ENCODE results near the gene RTL10.

The RTL10 gene

GRCh38 chr22:19818324-19819207 lies 36.1 kb downstream of the RTL10 start:
- TF ChIP-seq, protein P1, sequence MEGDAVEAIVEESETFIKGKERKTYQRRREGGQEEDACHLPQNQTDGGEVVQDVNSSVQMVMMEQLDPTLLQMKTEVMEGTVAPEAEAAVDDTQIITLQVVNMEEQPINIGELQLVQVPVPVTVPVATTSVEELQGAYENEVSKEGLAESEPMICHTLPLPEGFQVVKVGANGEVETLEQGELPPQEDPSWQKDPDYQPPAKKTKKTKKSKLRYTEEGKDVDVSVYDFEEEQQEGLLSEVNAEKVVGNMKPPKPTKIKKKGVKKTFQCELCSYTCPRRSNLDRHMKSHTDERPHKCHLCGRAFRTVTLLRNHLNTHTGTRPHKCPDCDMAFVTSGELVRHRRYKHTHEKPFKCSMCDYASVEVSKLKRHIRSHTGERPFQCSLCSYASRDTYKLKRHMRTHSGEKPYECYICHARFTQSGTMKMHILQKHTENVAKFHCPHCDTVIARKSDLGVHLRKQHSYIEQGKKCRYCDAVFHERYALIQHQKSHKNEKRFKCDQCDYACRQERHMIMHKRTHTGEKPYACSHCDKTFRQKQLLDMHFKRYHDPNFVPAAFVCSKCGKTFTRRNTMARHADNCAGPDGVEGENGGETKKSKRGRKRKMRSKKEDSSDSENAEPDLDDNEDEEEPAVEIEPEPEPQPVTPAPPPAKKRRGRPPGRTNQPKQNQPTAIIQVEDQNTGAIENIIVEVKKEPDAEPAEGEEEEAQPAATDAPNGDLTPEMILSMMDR (IDR thresholded peaks at IDR 0.05; ENCODE audit: low read depth, low read length) = no peak
- TF ChIP-seq MYC (IDR thresholded peaks at IDR 0.05; ENCODE audit: low read depth, low read length) = no peak
- no peak overlapping the region for H3K4me3 ChIP-seq (ENCODE audit: low read depth, low read length)
- DNase-seq (ENCODE audit: low read depth) = no peak

DNA sequence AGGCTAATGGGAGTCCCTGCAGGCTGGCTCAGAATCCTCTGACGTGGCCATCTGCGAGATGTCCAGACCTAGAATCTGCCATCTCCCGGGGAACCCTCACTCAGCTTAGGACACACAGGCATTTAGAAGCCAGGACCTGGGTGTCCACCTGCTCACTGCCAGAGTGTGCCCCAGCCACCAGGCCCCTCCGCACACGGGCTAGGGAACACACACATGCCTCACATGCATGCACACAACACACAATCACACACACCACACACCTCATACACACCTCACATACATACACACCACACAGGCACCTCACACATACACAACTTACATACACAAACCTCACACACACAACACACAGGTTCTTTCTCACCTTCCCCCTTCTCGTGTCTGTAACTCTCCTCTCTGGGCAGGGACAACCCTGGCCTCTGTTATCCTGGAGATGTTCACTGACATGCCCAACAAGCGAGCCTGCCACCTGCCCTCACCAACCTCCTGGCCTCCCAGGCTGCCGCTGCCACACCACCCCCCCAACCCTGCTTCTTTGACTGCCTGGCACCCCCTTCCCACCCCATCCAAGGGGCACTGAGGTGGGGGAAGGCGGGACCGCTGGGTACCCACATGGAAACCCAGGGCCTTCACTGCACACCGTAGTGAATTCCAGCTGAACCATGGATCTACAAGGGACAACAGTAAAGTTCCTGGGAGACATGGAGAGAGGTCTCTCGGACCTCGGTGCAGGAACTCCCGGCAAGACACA lies 38.1 kb downstream of the RTL10 start:
- TF ChIP-seq, protein P1 (IDR thresholded peaks at IDR 0.05; ENCODE audit: low read depth, low read length) = no peak
- TF ChIP-seq MYC (IDR thresholded peaks at IDR 0.05; ENCODE audit: low read depth, low read length) = no peak
- TF ChIP-seq POLR2A (IDR thresholded peaks at IDR 0.05; ENCODE audit: extremely low read depth, insufficient read length) = no peak
- TF ChIP-seq MAX (IDR thresholded peaks at IDR 0.05; ENCODE audit: low read depth, low read length) = no peak
- DNase-seq (ENCODE audit: low read depth) = no peak
- H3K4me3 ChIP-seq (ENCODE audit: low read depth, low read length) = no peak overlapping the region

GRCh38 chr22:19815823-19816290 lies 38.8 kb downstream of the RTL10 start:
- H3K4me3 ChIP-seq (ENCODE audit: low read depth, low read length) = no peak overlapping the region
- no peak for TF ChIP-seq POLR2A (IDR thresholded peaks at IDR 0.05; ENCODE audit: extremely low read depth, insufficient read length)
- TF ChIP-seq, protein P1 (IDR thresholded peaks at IDR 0.05; ENCODE audit: low read depth, low read length) = no peak
- TF ChIP-seq MYC (IDR thresholded peaks at IDR 0.05; ENCODE audit: low read depth, low read length) = no peak
- TF ChIP-seq MAX (IDR thresholded peaks at IDR 0.05; ENCODE audit: low read depth, low read length) = no peak
- DNase-seq (ENCODE audit: low read depth) = no peak

- DNase-seq (ENCODE audit: low read depth) = no peak
- no peak overlapping the region for H3K4me3 ChIP-seq (ENCODE audit: low read depth, low read length)
- TF ChIP-seq POLR2A (IDR thresholded peaks at IDR 0.05; ENCODE audit: extremely low read depth, insufficient read length) (no peak), MYC (IDR thresholded peaks at IDR 0.05; ENCODE audit: low read depth, low read length) (no peak)
These were observed 39.4 kb downstream of the RTL10 start for GRCh38 chr22:19815093-19815822.

DNA sequence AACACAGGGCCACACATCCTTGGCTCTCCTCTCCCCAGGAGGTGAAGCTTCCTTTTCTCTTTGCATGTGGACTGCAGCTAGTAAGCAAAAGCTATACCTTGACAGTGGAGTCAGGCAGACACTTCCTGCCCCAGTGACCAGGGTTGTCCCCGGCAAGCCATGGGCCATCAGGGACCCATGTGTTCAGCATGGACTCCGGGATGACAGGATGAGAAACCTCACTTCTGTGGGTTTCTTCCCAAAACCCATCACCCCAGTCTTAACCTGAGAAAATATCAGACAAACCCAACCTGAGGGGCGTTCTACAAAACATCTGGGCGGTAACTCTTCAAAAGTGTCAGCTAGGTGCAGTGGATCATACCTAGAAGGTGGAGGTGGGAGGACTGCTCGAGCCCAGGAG lies 40.2 kb downstream of the RTL10 start:
- TF ChIP-seq MYC (IDR thresholded peaks at IDR 0.05; ENCODE audit: low read depth, low read length) = no peak
- TF ChIP-seq, protein P1 (IDR thresholded peaks at IDR 0.05; ENCODE audit: low read depth, low read length) = no peak
- no peak for TF ChIP-seq POLR2A (IDR thresholded peaks at IDR 0.05; ENCODE audit: extremely low read depth, insufficient read length)
- no peak for TF ChIP-seq MAX (IDR thresholded peaks at IDR 0.05; ENCODE audit: low read depth, low read length)
- H3K4me3 ChIP-seq (ENCODE audit: low read depth, low read length) = no peak overlapping the region
- DNase-seq (ENCODE audit: low read depth) = no peak

GRCh38 chr22:19812910-19813309 lies 41.8 kb downstream of the RTL10 start:
- TF ChIP-seq MYC (IDR thresholded peaks at IDR 0.05; ENCODE audit: low read depth, low read length) (no peak), MAX (IDR thresholded peaks at IDR 0.05; ENCODE audit: low read depth, low read length) (no peak), POLR2A (IDR thresholded peaks at IDR 0.05; ENCODE audit: extremely low read depth, insufficient read length) (no peak)
- TF ChIP-seq, protein P1 (IDR thresholded peaks at IDR 0.05; ENCODE audit: low read depth, low read length) = no peak
- no peak overlapping the region for H3K4me3 ChIP-seq (ENCODE audit: low read depth, low read length)
- DNase-seq (ENCODE audit: low read depth) = no peak

Measured in NB4 (cell line).